Stomach (tissue), 4 donors: ENCODE results near the gene ZNF438.

Experiments used
- CTCF ChIP-seq, 7 experiments: fragments of 450-650 bp in 4 of 7; fragments of 200-600 bp in 3 of 7; sonication (generic) in 3 of 7; IDR thresholded peaks; one replicate each; pipeline ENCODE4 v1.5.1; 2016 to 2019; ENCODE audit warnings: antibody characterized with exemption in 7 of 7, control low read depth in 2 of 7, mild to moderate bottlenecking in 1 of 7
- EP300 ChIP-seq: sonication (generic); formaldehyde crosslinking; IDR thresholded peaks from one replicate; pipeline ENCODE4 v1.6.1; 2017; ENCODE audit warnings: antibody characterized with exemption
- POLR2A ChIP-seq, 4 donors: fragments of 450-650 bp; IDR thresholded peaks; one replicate each; pipeline ENCODE4 v1.6.1; 2016; ENCODE audit warnings: antibody characterized with exemption in 4 of 4, control low read depth in 2 of 4, mild to moderate bottlenecking in 1 of 4, moderate library complexity in 1 of 4
- POLR2AphosphoS5 ChIP-seq, 3 donors: sonication (generic); formaldehyde crosslinking; IDR thresholded peaks; one replicate each; pipeline ENCODE4 v1.6.1; 2016; ENCODE audit warnings: antibody characterized with exemption in 3 of 3

GRCh38 chr10:31020209-31020608, 11.5 kb downstream of the ZNF438 start:
- TF ChIP-seq POLR2A (IDR thresholded peaks at IDR 0.05) = no peak
- TF ChIP-seq CTCF (IDR thresholded peaks at IDR 0.05) = no peak
- TF ChIP-seq POLR2AphosphoS5 (IDR thresholded peaks at IDR 0.05) = no peak
- no peak for TF ChIP-seq EP300
